A549 (cell line): ENCODE results near the gene INF2. TPM values are rescaled to one million over a fixed set of nuclear protein-coding genes. Genes with fewer than 3 reads are reported as not detected.
A peak's percentile ranks its signal among the peaks of the same experiment; 100 is the strongest.

Source experiments
- ATAC-seq, 2 experiments: fragments of 200-7000 bp in 1 of 2; fragments of >200 bp in 1 of 2; cut with Nextera tagmentation in 1 of 2; cut with Tn5 transposase in 1 of 2; 3 replicates each; pipeline versions ENCODE4 v1.8.0 to v1.9.1; 2018 to 2020; ENCODE audit warnings: mild to moderate bottlenecking in 1 of 2, moderate library complexity in 1 of 2
- CTCF ChIA-PET: fragments of 300-600 bp; sonication (Branson Sonifier 250); formaldehyde crosslinking; extraction: SDS; loops from one replicate; lab custom pipeline; 2021; ENCODE audit warnings: antibody characterized with exemption, inconsistent platforms; lab: Yijun Ruan, JAX
- POLR2A ChIA-PET: fragments of 350-600 bp; formaldehyde crosslinking; extraction: SDS; loops from one replicate; lab custom pipeline; 2021; ENCODE audit warnings: antibody characterized with exemption, inconsistent platforms; lab: Yijun Ruan, JAX
- DNase-seq, 2 experiments: peaks; one replicate each; pipeline versions ENCODE4 v3.0.0 to v3.0.0-alpha.2; 2011 to 2016; ENCODE audit warnings: low read depth in 1 of 2, low spot score in 1 of 2
- FAIRE-seq: peaks from 2 replicates; lab custom pipeline; 2011; peaks lifted over from hg19 to GRCh38; lab: Jason Lieb, UNC
- H3K27ac ChIP-seq, 2 experiments: fragments of >200 bp; sonication (Bioruptor Twin); formaldehyde crosslinking; 3 replicates each; pipeline ENCODE4 v1.5.1; 2016 to 2017
- H3K4me1 ChIP-seq: fragments of >200 bp; sonication (Bioruptor Twin); formaldehyde crosslinking; 3 replicates; pipeline ENCODE4 v1.6.1; 2016
- H3K4me2 ChIP-seq: fragments of >200 bp; sonication (Bioruptor Twin); formaldehyde crosslinking; 3 replicates; pipeline ENCODE4 v1.6.1; 2016
- H3K4me3 ChIP-seq: fragments of >200 bp; sonication (Bioruptor Twin); formaldehyde crosslinking; 3 replicates; pipeline ENCODE4 v1.5.1; 2016
- H3K9me3 ChIP-seq: fragments of >200 bp; sonication (Bioruptor Twin); formaldehyde crosslinking; 3 replicates; pipeline ENCODE4 v1.6.1; 2016
- BHLHE40 ChIP-seq: IDR thresholded peaks from 2 replicates; pipeline ENCODE4 v1.6.1; 2012; ENCODE audit warnings: low read depth, low read length, inconsistent platforms
- CBX2 ChIP-seq: fragments of 200-600 bp; sonication (generic); IDR thresholded peaks from 2 replicates; pipeline ENCODE4 v1.6.1; 2016; ENCODE audit warnings: low read depth, mild to moderate bottlenecking, borderline replicate concordance
- CHD2 ChIP-seq: fragments of 150-350 bp; IDR thresholded peaks from 2 replicates; pipeline ENCODE4 v1.6.1; 2014; ENCODE audit warnings: low read length; ENCODE audit not compliant: partially characterized antibody
- CHD4 ChIP-seq: fragments of 200-600 bp; sonication (generic); IDR thresholded peaks from 2 replicates; pipeline ENCODE4 v1.6.1; 2016; ENCODE audit warnings: antibody characterized with exemption, mild to moderate bottlenecking, borderline replicate concordance
- EHMT2 ChIP-seq: fragments of 200-600 bp; sonication (generic); IDR thresholded peaks from 2 replicates; pipeline ENCODE4 v1.6.1; 2016; ENCODE audit warnings: antibody characterized with exemption, low read depth, mild to moderate bottlenecking, moderate library complexity
- EP300 ChIP-seq, 2 experiments: fragments of >200 bp; sonication (Bioruptor Twin); formaldehyde crosslinking; IDR thresholded peaks; 2 replicates in 1 of 2; 3 replicates in 1 of 2; pipeline ENCODE4 v1.6.1; 2016 to 2017
- FOSB ChIP-seq: fragments of 250-450 bp; sonication (Bioruptor Pico); IDR thresholded peaks from 2 replicates; pipeline ENCODE4 v1.5.0; 2020; ENCODE audit warnings: mild to moderate bottlenecking, moderate library complexity
- GATA3 ChIP-seq: IDR thresholded peaks from 2 replicates; pipeline ENCODE4 v1.6.1; 2012; ENCODE audit warnings: borderline replicate concordance
- HDAC2 ChIP-seq: fragments of 200-600 bp; sonication (generic); IDR thresholded peaks from 2 replicates; pipeline ENCODE4 v1.6.1; 2016
- HEYL ChIP-seq: fragments of 250-450 bp; sonication (Bioruptor Pico); IDR thresholded peaks from 2 replicates; pipeline ENCODE4 v1.8.0; 2021; ENCODE audit warnings: mild to moderate bottlenecking, moderate library complexity
- HOXB13 ChIP-seq: fragments of 250-450 bp; sonication (Bioruptor Pico); IDR thresholded peaks from 2 replicates; pipeline ENCODE4 v1.5.0; 2020; ENCODE audit warnings: low read depth, mild to moderate bottlenecking, moderate library complexity
- HOXB5 ChIP-seq: fragments of 250-450 bp; sonication (Bioruptor Pico); IDR thresholded peaks from 2 replicates; pipeline ENCODE4 v1.5.0; 2020; ENCODE audit warnings: mild to moderate bottlenecking, moderate library complexity
- JUN ChIP-seq, 2 experiments: fragments of >200 bp; sonication (Bioruptor Twin); formaldehyde crosslinking; IDR thresholded peaks; 2 replicates in 1 of 2; 3 replicates in 1 of 2; pipeline ENCODE4 v1.6.1; 2016 to 2017
- MAFK ChIP-seq: fragments of 450-650 bp; IDR thresholded peaks from 2 replicates; pipeline ENCODE4 v1.6.1; 2014; ENCODE audit not compliant: partially characterized antibody
- MYC ChIP-seq: IDR thresholded peaks from 2 replicates; pipeline ENCODE4 v1.6.1; 2012; ENCODE audit warnings: mild to moderate bottlenecking, inconsistent platforms, low read length, improper control_type of control experiment, borderline replicate concordance
- POLR2A ChIP-seq: IDR thresholded peaks from 2 replicates; pipeline ENCODE4 v1.6.1; 2012; ENCODE audit warnings: mild to moderate bottlenecking, low read length
- POLR2AphosphoS2 ChIP-seq: conservative IDR thresholded peaks from 2 replicates; pipeline ENCODE4 v1.6.1; 2012; ENCODE audit warnings: low read length, improper control_type of control experiment, inconsistent platforms
- RAD21 ChIP-seq, 2 experiments: fragments of >200 bp in 1 of 2; sonication (Bioruptor Twin) in 1 of 2; formaldehyde crosslinking in 1 of 2; IDR thresholded peaks in 1 of 2; conservative IDR thresholded peaks in 1 of 2; 2 replicates in 1 of 2; 3 replicates in 1 of 2; pipeline ENCODE4 v1.6.1; 2012 to 2018; ENCODE audit warnings: inconsistent platforms in 1 of 2
- RCOR1 ChIP-seq: fragments of 150-350 bp; IDR thresholded peaks from 2 replicates; pipeline ENCODE4 v1.6.1; 2014; ENCODE audit warnings: antibody characterized with exemption, low read length, low read depth
- SMC3 ChIP-seq: fragments of >200 bp; sonication (Bioruptor Twin); formaldehyde crosslinking; IDR thresholded peaks from 3 replicates; pipeline ENCODE4 v1.6.1; 2018; ENCODE audit warnings: inconsistent platforms
- SREBF2 ChIP-seq: fragments of 450-650 bp; IDR thresholded peaks from 2 replicates; pipeline ENCODE4 v1.6.1; 2014; ENCODE audit warnings: mild to moderate bottlenecking, moderate library complexity
- TFCP2L1 ChIP-seq: fragments of 250-450 bp; sonication (Bioruptor Pico); IDR thresholded peaks from 2 replicates; pipeline ENCODE4 v1.5.0; 2021; ENCODE audit warnings: mild to moderate bottlenecking
- ZFP36 ChIP-seq: fragments of 450-650 bp; IDR thresholded peaks from 2 replicates; pipeline ENCODE4 v1.6.1; 2014; ENCODE audit warnings: borderline replicate concordance; ENCODE audit not compliant: partially characterized antibody
- WGBS: methylation state at CpG from one replicate; pipeline ENCODE4 v1.1.6; 2017; ENCODE audit errors: missing lambda C conversion rate; 5-methylcytosine and 5-hydroxymethylcytosine counted together
- polyA plus RNA-seq, 4 experiments: library from polyadenylated mRNA; depleted of rRNA in 3 of 4; stranded (reverse); fragments of >200 nt; fragmentation: RNase III in 1 of 4; extraction: RNeasy Plus Mini Kit Qiagen cat#74134 plus additional on column Dnase treatment in 1 of 4; gene quantifications; 2 replicates in 3 of 4; 3 replicates in 1 of 4; pipeline ENCODE4 v1.2.3, GENCODE V29; 2011 to 2017
- TF ChIP-seq, protein P1 (sequence below): IDR thresholded peaks from 2 replicates; pipeline ENCODE4 v1.6.1; 2012; ENCODE audit warnings: low read depth, borderline replicate concordance
- TF ChIP-seq, protein P2 (sequence below): fragments of >200 bp; sonication (Bioruptor Twin); formaldehyde crosslinking; IDR thresholded peaks from 2 replicates; pipeline ENCODE4 v1.6.1; 2016
- TF ChIP-seq, protein P3 (sequence below): fragments of 200-600 bp; sonication (generic); IDR thresholded peaks from 2 replicates; pipeline ENCODE4 v1.6.1; 2016; ENCODE audit warnings: antibody characterized with exemption, mild to moderate bottlenecking, moderate library complexity
- TF ChIP-seq, protein P4 (sequence below): fragments of 450-650 bp; IDR thresholded peaks from 2 replicates; pipeline ENCODE4 v1.6.1; 2014; ENCODE audit warnings: antibody characterized with exemption
- TF ChIP-seq, protein P5 (sequence below): IDR thresholded peaks from 2 replicates; pipeline ENCODE4 v1.6.1; 2012
- TF ChIP-seq, protein P6 (sequence below): fragments of >200 bp; sonication (Bioruptor Twin); formaldehyde crosslinking; IDR thresholded peaks from 3 replicates; pipeline ENCODE4 v1.6.1; 2016

The INF2 gene
- polyA plus RNA-seq, 2 of the 4 experiments (the other 2 are of a cell fraction) = 24.7 to 71.2 TPM

DNA sequence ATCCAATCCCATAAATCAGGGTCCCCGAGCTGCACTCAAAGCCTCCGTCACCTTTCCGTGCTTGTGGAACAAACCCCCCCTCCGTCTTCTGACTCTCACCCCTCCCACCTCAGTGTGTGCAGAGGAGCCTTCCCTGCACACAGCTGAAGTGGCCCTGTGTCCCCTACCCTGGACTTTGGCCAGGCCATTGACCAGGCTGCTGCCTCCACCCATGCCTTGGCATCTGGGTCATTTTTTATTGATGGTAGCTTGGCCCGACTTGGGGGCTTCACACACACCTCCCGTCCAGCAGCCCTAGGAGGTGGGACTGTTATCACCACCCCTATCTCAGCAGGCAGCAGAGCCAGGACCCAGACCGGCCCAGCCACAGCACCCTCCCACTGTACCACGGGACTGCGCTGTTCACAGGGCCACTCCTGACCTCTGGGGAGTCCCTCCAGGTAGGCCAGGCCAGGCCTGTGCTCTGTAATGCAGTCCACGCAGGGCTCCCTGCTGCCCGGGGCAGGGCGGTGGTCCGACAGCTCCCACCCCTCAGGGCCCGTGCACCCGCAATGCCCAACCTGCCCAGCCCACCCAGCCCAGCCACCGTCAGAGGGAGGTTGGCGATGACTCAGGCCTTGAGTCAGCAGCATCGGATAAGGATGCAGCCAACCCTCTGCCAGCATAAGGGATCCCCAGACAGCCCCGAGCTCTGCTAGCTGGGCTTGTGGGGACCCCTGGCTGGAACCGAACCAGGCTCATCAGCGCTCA is 9.2 kb upstream of the INF2 start (continued):
- TF ChIP-seq, protein P1, sequence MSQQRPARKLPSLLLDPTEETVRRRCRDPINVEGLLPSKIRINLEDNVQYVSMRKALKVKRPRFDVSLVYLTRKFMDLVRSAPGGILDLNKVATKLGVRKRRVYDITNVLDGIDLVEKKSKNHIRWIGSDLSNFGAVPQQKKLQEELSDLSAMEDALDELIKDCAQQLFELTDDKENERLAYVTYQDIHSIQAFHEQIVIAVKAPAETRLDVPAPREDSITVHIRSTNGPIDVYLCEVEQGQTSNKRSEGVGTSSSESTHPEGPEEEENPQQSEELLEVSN = no peak
- peak; percentile 40; the same call in 1 of the 2 replicates for TF ChIP-seq GATA3
- TF ChIP-seq POLR2AphosphoS2 = no peak
- TF ChIP-seq ZFP36 = no peak
- TF ChIP-seq, protein P2, sequence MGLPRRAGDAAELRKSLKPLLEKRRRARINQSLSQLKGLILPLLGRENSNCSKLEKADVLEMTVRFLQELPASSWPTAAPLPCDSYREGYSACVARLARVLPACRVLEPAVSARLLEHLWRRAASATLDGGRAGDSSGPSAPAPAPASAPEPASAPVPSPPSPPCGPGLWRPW = no peak
- peak; percentile 42 for TF ChIP-seq MAFK
- TF ChIP-seq RCOR1 = no peak
- TF ChIP-seq BHLHE40 = no peak
- no peak for TF ChIP-seq CBX2
- TF ChIP-seq JUN (IDR thresholded peaks at IDR 0.05) = peak in 1 of 2 experiments; percentile 42; a peak in 1 of 5 replicates
- no peak for TF ChIP-seq CHD2
- TF ChIP-seq TFCP2L1 (CRISPR knock-in tag) = no peak
- TF ChIP-seq, protein P3, sequence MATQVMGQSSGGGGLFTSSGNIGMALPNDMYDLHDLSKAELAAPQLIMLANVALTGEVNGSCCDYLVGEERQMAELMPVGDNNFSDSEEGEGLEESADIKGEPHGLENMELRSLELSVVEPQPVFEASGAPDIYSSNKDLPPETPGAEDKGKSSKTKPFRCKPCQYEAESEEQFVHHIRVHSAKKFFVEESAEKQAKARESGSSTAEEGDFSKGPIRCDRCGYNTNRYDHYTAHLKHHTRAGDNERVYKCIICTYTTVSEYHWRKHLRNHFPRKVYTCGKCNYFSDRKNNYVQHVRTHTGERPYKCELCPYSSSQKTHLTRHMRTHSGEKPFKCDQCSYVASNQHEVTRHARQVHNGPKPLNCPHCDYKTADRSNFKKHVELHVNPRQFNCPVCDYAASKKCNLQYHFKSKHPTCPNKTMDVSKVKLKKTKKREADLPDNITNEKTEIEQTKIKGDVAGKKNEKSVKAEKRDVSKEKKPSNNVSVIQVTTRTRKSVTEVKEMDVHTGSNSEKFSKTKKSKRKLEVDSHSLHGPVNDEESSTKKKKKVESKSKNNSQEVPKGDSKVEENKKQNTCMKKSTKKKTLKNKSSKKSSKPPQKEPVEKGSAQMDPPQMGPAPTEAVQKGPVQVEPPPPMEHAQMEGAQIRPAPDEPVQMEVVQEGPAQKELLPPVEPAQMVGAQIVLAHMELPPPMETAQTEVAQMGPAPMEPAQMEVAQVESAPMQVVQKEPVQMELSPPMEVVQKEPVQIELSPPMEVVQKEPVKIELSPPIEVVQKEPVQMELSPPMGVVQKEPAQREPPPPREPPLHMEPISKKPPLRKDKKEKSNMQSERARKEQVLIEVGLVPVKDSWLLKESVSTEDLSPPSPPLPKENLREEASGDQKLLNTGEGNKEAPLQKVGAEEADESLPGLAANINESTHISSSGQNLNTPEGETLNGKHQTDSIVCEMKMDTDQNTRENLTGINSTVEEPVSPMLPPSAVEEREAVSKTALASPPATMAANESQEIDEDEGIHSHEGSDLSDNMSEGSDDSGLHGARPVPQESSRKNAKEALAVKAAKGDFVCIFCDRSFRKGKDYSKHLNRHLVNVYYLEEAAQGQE = no peak
- no peak for TF ChIP-seq HOXB5
- no peak for TF ChIP-seq HEYL
- no peak for TF ChIP-seq HOXB13 (CRISPR knock-in tag)
- no peak; a peak in 1 of 5 replicates for TF ChIP-seq EP300 (IDR thresholded peaks at IDR 0.05)
- TF ChIP-seq POLR2A = no peak

DNA sequence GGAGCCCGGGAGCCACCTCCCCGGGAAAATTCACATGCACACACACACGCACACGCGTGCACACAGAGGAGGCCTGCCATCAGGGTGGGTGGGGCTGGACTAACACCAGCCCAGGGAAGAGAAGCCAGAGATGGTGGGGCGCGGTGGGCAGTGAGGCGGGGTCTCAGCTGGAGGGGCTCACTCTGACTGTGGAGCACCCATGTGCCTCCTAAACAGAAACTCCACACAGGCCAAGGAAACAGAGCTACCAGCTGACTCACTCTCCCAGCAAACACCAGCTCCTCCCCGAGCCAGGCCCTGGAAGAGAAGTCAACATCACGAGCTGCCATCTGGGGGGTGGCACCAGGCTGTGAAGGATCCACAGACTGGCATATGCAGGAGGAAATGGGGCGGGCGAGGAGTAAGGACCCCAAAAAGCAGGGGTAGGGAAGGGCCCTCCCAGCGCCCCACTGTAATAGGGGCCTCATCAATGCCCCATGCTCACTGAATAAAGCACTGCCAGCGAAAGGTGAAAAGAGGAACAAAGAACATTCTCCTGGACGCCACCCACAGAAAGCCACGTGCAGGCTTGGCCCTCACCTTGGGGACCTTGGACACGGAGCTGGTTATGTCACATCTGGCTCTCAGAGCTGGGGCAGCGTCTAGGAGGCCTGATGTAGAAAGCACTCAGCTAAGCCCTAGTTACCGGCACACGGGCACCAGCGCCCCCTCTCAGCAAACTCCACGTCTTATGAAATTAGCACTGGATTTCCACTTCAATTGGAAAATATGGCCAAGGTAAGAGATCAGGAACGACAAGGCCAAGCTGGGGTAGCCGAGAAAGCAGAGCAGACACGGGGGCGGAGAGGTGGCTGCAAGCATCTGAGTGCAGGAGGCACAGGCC is 8.4 kb upstream of the INF2 start:
- 2% methylated on average over 21 of the region's 26 CpGs for WGBS
- FAIRE-seq = peak; percentile 68
- TF ChIP-seq RAD21 (conservative IDR thresholded peaks at IDR 0.05 in 1 of 2, IDR thresholded peaks at IDR 0.05 in 1 of 2) = peak in 1 of 2 experiments; percentile 46; a peak in 3 of 5 replicates
- no peak; the same call in 2 of the 3 replicates for TF ChIP-seq SMC3
- TF ChIP-seq SREBF2 = no peak
- peak; percentile 1 for TF ChIP-seq MAFK
- TF ChIP-seq, protein P4, sequence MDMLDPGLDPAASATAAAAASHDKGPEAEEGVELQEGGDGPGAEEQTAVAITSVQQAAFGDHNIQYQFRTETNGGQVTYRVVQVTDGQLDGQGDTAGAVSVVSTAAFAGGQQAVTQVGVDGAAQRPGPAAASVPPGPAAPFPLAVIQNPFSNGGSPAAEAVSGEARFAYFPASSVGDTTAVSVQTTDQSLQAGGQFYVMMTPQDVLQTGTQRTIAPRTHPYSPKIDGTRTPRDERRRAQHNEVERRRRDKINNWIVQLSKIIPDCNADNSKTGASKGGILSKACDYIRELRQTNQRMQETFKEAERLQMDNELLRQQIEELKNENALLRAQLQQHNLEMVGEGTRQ = peak; percentile 28; the same call in 1 of the 2 replicates
- peak; percentile 31 to 38; a peak in 3 of 5 replicates for TF ChIP-seq JUN (IDR thresholded peaks at IDR 0.05)
- TF ChIP-seq TFCP2L1 (CRISPR knock-in tag) = peak; percentile 76; the same call in 1 of the 2 replicates
- no peak for TF ChIP-seq EHMT2
- TF ChIP-seq, protein P5, sequence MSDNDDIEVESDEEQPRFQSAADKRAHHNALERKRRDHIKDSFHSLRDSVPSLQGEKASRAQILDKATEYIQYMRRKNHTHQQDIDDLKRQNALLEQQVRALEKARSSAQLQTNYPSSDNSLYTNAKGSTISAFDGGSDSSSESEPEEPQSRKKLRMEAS = peak; percentile 76
- TF ChIP-seq POLR2A = peak; percentile 30
- TF ChIP-seq FOSB (CRISPR knock-in tag) = no peak
- peak; percentile 49 for TF ChIP-seq MYC
- TF ChIP-seq HEYL = 0 out of 2 replicates have a peak, but pooled peaks have one; percentile 59
- TF ChIP-seq POLR2AphosphoS2 = no peak
- 0 out of 2 replicates have a peak, but pooled peaks have one; percentile 42 for TF ChIP-seq CHD4
- TF ChIP-seq HDAC2 = no peak
- TF ChIP-seq, protein P6, sequence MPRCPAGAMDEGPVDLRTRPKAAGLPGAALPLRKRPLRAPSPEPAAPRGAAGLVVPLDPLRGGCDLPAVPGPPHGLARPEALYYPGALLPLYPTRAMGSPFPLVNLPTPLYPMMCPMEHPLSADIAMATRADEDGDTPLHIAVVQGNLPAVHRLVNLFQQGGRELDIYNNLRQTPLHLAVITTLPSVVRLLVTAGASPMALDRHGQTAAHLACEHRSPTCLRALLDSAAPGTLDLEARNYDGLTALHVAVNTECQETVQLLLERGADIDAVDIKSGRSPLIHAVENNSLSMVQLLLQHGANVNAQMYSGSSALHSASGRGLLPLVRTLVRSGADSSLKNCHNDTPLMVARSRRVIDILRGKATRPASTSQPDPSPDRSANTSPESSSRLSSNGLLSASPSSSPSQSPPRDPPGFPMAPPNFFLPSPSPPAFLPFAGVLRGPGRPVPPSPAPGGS = peak; percentile 39; the same call in 1 of the 3 replicates

More for the DNA sequence above, 8.4 kb upstream of the INF2 start:
- ChIA-PET POLR2A (interaction anchor here (0.6 to 3.9 kb wide), 9 partner anchors 15 to 620 kb away, joined by 3 to 19 read pairs (median 3); partner anchors contain the start of genes BRF1 and SIVA1), CTCF (interaction anchor here (0.7 to 7.6 kb wide), 21 partner anchors 8 to 117 kb away, joined by 3 to 117 read pairs (median 5); partner anchors contain the start of gene INF2)
- peak; percentile 52 for ATAC-seq
- peak; percentile 86 to 87 for DNase-seq
- peak overlapping the region; percentile 38 for H3K4me3 ChIP-seq
- H3K27ac ChIP-seq = peak overlapping the region; percentile 98 to 100
- no peaks in the 10 kb centered on the region for H3K9me3 ChIP-seq
- peak overlapping the region; percentile 87 for H3K4me2 ChIP-seq
- H3K4me1 ChIP-seq = peaks cover 82% of the 10 kb centered on the region
